Measurements from ENCODE around the gene AGO4.
"Not testable (repeated sequence)": the region's sequence is repeated elsewhere in the genome, so short reads cannot be mapped to it uniquely, and the experiment has no call there.

DNA sequence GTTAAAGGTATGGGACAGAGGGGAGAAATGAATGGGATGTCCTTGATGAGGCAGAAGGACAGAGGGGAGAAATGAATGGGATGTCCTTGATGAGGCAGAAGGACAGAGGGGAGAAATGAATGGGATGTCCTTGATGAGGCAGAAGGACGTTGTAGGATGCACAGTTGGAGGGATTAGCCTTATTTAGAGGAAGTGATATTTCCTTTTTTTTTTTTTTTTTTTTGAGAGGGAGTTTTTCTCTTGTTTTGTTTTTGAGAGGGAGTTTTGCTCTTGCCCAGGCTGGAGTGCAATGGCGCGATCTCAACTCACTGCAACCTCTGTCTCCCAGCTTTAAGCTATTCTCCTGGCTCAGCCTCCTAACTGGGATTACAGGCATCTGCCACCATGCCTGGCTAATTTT, 81.2 kb downstream of the AGO4 start:
- not testable (repeated sequence) for TF ChIP-seq EP300, POLR2A, POLR2AphosphoS5 (IDR thresholded peaks at IDR 0.05)
- TF ChIP-seq, protein P1, sequence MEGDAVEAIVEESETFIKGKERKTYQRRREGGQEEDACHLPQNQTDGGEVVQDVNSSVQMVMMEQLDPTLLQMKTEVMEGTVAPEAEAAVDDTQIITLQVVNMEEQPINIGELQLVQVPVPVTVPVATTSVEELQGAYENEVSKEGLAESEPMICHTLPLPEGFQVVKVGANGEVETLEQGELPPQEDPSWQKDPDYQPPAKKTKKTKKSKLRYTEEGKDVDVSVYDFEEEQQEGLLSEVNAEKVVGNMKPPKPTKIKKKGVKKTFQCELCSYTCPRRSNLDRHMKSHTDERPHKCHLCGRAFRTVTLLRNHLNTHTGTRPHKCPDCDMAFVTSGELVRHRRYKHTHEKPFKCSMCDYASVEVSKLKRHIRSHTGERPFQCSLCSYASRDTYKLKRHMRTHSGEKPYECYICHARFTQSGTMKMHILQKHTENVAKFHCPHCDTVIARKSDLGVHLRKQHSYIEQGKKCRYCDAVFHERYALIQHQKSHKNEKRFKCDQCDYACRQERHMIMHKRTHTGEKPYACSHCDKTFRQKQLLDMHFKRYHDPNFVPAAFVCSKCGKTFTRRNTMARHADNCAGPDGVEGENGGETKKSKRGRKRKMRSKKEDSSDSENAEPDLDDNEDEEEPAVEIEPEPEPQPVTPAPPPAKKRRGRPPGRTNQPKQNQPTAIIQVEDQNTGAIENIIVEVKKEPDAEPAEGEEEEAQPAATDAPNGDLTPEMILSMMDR (IDR thresholded peaks at IDR 0.05), result not testable (repeated sequence)
